MM.1S (cell line): ENCODE measurements around the gene CTDNEP1.

Experiments used
- CTCF ChIP-seq: fragments of 300-600 bp; sonication (generic); IDR thresholded peaks from 2 replicates; pipeline ENCODE4 v1.5.1; 2016; ENCODE audit warnings: antibody characterized with exemption, low read length, mixed read lengths
- EZH2phosphoT487 ChIP-seq: fragments of 300-600 bp; sonication (generic); IDR thresholded peaks from 2 replicates; pipeline ENCODE4 v1.6.1; 2018; ENCODE audit warnings: antibody characterized with exemption, low read length

DNA sequence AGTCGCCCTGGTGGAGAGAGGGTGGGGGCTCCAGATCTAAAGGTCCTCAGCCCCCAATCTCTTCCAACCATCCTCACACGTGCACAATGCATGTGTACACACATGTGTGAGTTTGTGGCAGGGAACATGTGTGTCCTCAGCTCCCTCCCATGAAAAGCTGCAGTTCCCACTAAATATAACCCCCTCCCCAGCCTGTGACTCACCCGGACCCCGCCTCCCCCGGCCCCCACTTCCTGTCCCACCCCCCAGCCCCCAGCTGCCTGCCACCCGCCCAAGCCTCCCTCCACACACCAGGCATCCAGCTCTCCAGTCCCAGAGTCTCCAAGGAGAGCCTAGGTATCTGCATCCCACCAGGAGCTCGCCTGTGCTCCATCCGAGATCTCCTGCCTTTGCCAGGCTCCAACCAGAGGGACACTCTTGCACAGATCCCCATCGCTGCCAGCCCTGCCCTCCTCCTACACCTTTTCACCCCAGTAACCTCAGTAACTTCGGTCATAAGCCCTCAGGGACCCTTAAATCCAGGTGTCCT is 35.8 kb downstream of the CTDNEP1 start:
- TF ChIP-seq CTCF (no peak), EZH2phosphoT487 (no peak)
